Measurements from ENCODE around the gene IPO13. TPM values are rescaled to one million over a fixed set of nuclear protein-coding genes. Genes with fewer than 3 reads are reported as not detected.

The IPO13 gene
- total and polyA plus RNA-seq, 10 of the 15 experiments (the other 5 are each of a cell fraction or from before 2014, with no cell fraction given), result 7.1 to 26.6 (median 15.9) TPM

- TF ChIP-seq, protein P1, sequence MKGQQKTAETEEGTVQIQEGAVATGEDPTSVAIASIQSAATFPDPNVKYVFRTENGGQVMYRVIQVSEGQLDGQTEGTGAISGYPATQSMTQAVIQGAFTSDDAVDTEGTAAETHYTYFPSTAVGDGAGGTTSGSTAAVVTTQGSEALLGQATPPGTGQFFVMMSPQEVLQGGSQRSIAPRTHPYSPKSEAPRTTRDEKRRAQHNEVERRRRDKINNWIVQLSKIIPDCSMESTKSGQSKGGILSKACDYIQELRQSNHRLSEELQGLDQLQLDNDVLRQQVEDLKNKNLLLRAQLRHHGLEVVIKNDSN (IDR thresholded peaks at IDR 0.05; ENCODE audit: borderline replicate concordance, extremely low read length, insufficient read depth, low read depth, low read length), result peak; percentile 61
- TF ChIP-seq LARP7 (IDR thresholded peaks at IDR 0.05), result no peak
- peak; percentile 93; the same call in 1 of the 2 replicates for TF ChIP-seq MAX (IDR thresholded peaks at IDR 0.05; ENCODE audit: low read depth, low read length)
- TF ChIP-seq E2F4 (IDR thresholded peaks at IDR 0.05; ENCODE audit: low read depth, low read length), result no peak
- TF ChIP-seq IKZF2 (IDR thresholded peaks at IDR 0.05), result no peak
- TF ChIP-seq NR2C1 (IDR thresholded peaks at IDR 0.05), result peak; percentile 98
- TF ChIP-seq, protein P2, sequence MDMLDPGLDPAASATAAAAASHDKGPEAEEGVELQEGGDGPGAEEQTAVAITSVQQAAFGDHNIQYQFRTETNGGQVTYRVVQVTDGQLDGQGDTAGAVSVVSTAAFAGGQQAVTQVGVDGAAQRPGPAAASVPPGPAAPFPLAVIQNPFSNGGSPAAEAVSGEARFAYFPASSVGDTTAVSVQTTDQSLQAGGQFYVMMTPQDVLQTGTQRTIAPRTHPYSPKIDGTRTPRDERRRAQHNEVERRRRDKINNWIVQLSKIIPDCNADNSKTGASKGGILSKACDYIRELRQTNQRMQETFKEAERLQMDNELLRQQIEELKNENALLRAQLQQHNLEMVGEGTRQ (IDR thresholded peaks at IDR 0.05; ENCODE audit: borderline replicate concordance, low read depth, low read length), result peak; percentile 60
- TF ChIP-seq E2F8 (IDR thresholded peaks at IDR 0.05; ENCODE audit: low read depth, partially characterized antibody), result peak; percentile 83
- peak; percentile 67 for TF ChIP-seq POLR2A (IDR thresholded peaks at IDR 0.05; ENCODE audit: low read depth, low read length)
- TF ChIP-seq, protein P3, sequence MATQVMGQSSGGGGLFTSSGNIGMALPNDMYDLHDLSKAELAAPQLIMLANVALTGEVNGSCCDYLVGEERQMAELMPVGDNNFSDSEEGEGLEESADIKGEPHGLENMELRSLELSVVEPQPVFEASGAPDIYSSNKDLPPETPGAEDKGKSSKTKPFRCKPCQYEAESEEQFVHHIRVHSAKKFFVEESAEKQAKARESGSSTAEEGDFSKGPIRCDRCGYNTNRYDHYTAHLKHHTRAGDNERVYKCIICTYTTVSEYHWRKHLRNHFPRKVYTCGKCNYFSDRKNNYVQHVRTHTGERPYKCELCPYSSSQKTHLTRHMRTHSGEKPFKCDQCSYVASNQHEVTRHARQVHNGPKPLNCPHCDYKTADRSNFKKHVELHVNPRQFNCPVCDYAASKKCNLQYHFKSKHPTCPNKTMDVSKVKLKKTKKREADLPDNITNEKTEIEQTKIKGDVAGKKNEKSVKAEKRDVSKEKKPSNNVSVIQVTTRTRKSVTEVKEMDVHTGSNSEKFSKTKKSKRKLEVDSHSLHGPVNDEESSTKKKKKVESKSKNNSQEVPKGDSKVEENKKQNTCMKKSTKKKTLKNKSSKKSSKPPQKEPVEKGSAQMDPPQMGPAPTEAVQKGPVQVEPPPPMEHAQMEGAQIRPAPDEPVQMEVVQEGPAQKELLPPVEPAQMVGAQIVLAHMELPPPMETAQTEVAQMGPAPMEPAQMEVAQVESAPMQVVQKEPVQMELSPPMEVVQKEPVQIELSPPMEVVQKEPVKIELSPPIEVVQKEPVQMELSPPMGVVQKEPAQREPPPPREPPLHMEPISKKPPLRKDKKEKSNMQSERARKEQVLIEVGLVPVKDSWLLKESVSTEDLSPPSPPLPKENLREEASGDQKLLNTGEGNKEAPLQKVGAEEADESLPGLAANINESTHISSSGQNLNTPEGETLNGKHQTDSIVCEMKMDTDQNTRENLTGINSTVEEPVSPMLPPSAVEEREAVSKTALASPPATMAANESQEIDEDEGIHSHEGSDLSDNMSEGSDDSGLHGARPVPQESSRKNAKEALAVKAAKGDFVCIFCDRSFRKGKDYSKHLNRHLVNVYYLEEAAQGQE (IDR thresholded peaks at IDR 0.05; ENCODE audit: low read depth, low read length), result 0 out of 2 replicates have a peak, but pooled peaks have one; percentile 8
- peak; percentile 77 for TF ChIP-seq POLR2AphosphoS5 (IDR thresholded peaks at IDR 0.05; ENCODE audit: low read length)
- TF ChIP-seq CHD2 (IDR thresholded peaks at IDR 0.05; ENCODE audit: borderline replicate concordance, low read depth, low read length), result peak; percentile 90; the same call in 1 of the 2 replicates
- peak; percentile 80 for TF ChIP-seq YY1 (IDR thresholded peaks at IDR 0.05; ENCODE audit: low read depth, low read length)
- TF ChIP-seq CREB1 (IDR thresholded peaks at IDR 0.05; ENCODE audit: low read depth), result peak; percentile 83
- no peak for TF ChIP-seq FOXK2 (IDR thresholded peaks at IDR 0.05)
Measured at GRCh38 chr1:43969746-43970466, 23.2 kb downstream of the IPO13 start, which contains the start of gene DPH2 (continued).

Measured in GM12878 (cell line).